Stimulated activated CD8-positive, alpha-beta memory T cell treated with anti-CD3 and anti-CD28 coated beads, Interleukin-7, amount 100 ng/mL, for 1 hour (primary cell): ENCODE results near the gene PHLPP1.
"Not testable (repeated sequence)": the region's sequence is repeated elsewhere in the genome, so short reads cannot be mapped to it uniquely, and the experiment has no call there.

Experiments used
- DNase-seq, 2 donors: peaks; one replicate each; pipeline ENCODE4 v3.0.0-alpha.2; 2020; ENCODE audit warnings: low read depth in 2 of 2

The PHLPP1 gene

DNA sequence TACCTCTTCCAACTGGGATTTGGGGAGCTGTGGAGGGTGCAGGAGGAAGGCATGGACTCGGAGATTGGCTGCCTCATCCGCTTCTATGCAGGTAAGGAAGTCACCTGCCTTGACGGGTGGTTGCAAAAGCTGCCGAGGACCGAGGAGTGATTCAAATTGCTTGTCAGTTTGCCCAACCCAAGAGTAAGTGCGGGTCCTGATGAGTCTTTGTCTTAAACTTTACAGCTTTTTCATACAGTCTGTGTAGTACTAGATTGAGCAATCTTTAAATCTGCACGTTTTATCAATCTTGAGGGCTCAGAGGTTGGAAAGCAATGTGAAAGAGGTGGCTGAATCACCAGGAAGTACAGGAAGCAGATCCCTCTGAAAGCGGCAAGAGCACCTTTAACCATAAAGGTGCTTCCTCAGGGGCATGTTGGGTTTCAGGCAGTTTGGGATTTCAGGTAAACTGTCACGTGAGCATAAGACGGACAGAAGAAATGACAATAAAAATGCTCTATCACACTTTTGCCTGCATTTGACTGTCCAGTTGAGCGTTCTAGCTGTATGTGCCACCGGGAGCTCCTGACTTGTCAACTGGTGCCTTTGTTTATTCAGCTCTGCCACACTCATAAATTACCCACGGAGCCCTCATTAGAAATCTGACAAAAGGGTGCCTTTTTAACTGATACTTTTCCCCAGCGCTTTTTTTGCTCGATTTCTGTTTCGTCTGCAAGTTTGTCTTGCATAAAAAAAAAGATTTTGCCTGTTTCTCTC is 2.0 kb downstream of the PHLPP1 start:
- peak in 1 of 2 donors; percentile 5 for DNase-seq

- DNase-seq = no peak
These were observed 2.8 kb downstream of the PHLPP1 start for GRCh38 chr18:62717925-62718800.

DNA sequence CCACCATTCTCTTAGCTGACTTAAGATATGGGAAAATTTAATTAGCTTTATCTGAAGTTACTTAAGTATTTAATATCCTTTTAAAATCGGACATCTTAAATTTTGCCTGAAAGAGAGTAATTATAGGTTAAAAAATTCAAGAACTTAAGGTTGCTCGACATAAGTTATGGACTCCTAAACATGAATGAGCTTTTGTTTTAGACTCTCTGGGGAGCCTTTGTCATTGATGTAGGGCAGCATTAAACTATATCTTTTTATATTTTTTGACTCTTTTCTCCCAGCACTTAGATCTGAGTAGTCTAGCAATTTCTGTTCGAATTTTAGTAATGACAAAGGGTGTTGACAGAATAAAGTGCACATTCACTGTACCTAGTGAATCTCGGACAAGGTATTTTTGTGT is 4.7 kb downstream of the PHLPP1 start:
- DNase-seq = no peak

- no peak for DNase-seq
These were observed 5.6 kb downstream of the PHLPP1 start for GRCh38 chr18:62720766-62721613.

DNA sequence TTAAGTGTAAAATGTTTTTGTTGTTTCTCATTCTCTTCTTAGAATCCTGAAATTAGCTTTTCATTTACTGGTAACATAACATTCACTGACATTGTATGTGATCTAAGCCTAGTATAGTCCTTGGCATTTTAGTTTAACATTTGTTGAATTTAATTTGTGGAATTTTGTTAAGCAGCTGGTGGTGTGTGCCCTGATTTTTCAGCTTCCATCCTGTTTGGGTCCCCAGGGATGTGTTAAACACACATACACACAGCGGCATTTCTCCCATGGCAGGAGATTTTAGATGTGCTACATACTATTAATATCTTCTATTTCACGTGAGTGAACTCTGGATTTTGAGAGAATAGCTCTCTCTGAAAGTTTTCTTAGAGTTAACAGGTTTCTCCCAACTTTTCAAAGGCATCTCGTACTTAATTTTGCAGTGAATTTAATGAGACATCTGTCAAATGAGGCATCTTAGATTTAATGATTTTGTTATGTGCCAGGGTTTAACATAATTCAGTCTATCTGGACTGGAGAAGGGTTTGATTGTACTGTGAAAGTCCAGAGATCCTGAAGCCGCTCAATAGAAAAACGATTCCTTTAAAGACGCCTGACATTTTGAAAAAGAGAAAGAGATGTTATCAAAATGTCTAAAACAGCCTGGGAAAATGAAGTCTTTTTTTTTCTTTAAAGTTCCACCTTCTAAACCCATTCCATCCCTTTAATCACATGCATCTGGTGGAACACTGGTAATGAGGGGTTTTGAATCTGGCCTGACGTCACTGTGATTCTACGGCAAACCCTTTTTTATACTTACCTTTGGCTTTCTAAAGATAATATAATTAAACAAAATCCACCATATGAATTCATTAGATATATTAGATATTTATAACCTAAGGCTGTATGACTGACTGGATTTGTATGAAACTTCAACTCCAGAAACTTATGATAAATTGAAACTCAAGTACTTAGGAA is 6.8 kb downstream of the PHLPP1 start:
- DNase-seq = no peak

GRCh38 chr18:62723666-62724281 is 8.4 kb downstream of the PHLPP1 start:
- DNase-seq = no peak

DNA sequence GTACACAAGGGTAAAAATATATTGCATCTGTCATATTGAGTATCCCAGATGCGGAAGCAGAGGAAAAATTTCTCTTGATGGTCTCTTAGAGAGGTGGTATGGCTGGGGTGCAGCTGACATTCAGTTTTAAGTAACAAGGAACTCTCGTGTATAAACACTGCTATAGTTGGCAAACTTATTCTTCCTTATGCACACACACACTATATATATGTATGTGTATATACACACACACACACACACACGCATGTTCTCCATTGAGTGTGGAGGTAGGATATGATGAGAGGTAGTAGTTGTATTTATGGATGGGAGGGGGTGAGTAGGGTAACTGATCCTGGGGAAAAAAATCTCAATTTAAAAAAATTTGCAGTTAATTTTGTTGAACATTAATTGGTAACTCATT is 10.6 kb downstream of the PHLPP1 start:
- DNase-seq = no peak

DNA sequence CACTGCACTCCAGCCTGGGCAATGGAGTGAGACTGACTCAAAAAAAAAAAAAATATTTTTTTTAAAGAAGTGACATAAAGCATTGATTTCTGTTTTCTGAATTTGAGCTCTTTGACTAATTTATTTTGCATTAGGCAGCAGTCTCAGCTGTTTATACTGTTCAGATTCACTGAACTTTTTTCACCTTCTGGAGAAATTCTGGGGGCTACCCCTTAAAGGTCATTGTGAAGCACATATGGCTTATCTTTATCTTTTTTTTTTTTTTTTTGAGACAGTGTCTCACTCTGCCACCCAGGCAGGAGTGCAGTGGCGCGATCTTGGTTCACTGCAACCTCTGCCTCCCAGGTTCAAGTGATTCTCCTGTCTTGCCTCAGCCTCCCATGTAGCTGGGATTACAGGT is 12.9 kb downstream of the PHLPP1 start:
- no peak for DNase-seq

DNA sequence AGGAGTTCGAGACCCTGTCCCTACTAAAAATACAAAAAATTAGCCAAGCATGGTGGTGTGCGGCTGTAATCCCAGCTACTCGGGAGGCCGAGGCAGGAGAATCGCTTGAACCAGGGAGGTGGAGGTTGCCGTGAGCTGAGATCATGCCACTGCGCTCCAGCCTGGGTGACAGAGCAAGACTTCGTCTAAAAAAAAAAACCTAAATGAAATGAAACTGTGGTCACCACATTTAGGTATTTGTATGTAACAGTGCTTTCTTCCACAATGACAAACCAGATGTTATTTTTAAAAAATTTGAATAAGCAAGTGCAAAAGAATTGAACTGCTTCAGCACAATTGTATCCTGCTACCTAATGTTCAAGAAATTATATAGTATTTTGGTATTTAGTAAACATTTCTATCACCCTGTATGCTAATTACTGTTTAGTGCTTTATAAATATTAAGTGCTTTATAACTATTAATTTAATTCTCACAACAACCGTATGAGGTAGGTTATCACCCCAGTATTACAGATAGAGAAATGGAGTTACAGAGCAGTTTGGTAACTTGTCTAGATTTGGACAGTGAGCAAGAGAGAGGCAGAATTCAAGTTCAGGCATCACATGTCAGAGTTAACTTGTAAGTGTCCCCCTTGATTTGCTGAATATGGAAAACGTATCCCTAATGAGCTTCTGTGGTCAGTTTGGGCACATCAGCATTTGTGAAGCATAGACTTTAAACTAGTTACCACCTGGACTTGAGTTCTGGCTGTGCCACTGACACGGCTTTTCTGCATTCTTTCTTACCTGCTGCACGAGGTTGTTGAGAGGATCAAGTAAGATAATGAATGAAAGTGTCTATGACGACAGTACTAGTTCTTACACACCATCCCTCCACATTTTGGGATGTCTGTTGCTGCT is 14.4 kb downstream of the PHLPP1 start:
- no peak for DNase-seq

GRCh38 chr18:62730941-62731340 is 15.6 kb downstream of the PHLPP1 start:
- DNase-seq = no peak

DNA sequence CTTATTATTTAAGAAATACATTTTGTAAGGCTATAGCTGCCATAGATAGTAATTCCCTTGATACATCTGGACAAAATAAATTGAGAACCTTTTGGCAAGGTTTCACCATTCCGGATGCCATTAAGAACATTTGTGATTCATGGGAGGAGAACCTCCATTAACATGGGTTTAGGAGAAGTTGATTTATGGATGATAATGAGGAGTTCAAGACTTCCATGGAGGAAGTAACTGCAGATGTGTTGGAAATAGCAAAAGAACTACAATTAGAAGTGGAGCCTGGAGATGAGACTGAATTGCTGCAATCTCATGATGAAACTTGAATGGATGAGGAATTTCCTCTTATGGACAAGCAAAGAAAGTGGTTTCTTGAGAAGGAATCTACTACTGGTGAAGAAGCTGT is 17.3 kb downstream of the PHLPP1 start:
- no peak for DNase-seq

DNA sequence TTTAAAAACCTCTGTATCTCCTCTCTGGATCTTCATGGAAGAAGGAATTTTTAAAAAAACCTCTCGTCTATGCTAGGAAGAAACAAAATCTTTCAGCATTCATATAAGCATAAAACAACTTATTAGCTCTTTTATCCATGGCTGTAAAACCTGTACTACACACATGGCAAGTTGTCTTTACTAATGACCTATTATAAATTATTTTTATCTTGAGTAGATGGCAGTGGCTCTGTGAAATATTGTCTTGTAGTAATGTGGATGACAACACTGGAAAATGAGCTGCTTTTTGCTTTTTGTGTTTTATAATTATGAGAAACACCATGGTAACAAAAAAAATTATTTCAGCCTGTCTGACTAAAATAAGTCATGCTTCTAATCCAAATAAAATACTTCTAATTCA is 18.9 kb downstream of the PHLPP1 start:
- DNase-seq = no peak

DNA sequence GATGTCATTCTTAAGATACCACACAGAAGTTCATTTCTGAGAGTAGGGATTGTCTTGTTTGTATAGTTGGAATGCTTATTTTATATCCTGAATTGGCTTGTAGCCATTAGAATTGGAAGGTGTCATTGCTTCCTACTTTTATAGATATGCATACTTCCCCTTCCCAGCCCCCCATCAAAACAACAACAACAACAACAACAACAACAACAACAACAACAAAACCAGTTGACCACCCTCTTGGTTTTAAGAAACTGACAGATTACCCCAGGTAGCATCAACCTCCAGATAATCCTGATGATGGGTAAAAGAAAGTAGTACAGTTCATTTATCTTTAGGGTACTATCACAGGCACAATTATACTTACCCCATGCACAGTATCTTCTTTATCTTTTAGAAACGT is 20.0 kb downstream of the PHLPP1 start:
- DNase-seq = no peak

DNA sequence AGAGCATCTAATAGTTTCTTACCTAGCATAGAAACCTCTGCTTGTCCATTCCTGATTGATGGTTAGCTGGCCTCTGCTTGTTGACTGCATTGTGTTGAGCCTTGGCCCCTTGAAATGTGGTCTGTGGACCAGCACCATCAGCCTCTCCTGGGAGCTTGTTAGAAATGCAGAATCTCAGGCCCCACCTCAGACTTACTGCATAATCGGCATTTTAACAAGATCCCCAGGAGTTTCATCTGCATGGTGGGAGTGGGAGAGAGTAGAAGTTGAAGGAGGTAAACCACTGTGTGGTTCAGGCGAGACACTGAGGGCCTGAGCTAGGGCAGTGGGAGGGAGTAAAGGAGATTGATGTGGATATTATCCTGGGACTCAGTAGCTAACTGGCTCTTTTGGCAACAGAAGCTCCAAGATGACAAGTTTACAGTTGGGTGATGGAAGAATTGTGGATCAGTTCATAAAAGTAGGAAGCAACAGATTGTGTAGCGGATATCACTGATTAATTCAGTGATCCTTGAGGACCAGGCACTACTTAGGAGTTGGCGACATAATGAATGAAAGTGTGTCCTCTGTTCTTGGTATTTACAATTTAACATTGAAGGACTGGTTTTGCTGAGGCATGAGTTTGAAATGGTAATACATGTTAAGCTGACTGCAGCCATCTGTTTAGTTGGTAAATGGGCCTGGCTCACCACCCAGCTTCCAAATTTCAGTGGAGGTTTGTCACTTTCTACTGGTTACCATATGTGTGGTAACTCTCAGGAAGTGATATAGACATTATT is 20.9 kb downstream of the PHLPP1 start:
- no peak for DNase-seq

GRCh38 chr18:62737241-62737873 is 22.0 kb downstream of the PHLPP1 start:
- no peak for DNase-seq

- no peak for DNase-seq
These were observed 23.3 kb downstream of the PHLPP1 start for GRCh38 chr18:62738639-62739038.

DNA sequence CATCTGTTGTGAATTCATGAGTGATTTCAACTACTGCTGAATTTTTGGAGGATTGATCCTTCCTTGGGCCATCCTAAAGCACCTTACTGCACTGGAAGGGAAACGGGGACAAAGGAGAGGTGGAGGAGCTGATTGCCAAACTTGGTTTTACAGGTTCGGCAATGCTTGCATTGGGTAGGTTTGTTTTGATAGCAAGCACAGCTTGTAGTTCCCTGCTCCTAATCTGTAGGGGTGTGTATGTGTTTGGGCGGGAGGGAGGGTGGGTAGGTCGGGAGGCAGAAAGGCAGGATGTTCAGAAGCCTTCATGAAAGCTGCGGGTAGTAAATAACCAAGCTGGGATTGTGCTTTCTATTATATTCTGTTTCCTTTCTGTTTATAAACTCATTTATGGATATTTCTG is 24.6 kb downstream of the PHLPP1 start:
- no peak for DNase-seq

DNA sequence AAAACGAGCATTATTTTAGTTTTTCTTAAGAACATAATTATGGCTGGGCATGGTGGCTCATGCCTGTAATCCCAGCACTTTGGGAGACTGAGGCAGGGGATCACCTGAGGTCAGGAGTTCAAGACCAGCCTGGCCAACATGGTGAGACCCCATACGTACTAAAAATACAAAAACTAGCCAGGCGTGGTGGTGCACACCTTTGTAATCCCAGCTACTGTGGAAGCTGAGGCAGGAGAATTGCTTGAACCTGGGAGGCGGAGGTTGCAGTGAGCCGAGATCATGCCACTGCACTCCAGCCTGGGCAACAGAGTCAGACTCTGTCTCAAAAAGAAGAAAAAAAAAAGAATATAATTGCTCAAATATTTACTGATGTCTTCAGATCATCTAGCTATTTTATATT is 25.3 kb downstream of the PHLPP1 start:
- not testable (repeated sequence) for DNase-seq
